Gastroesophageal sphincter (tissue), 4 donors: Measurements from ENCODE around the gene KCNK15. TPM values are rescaled to one million over a fixed set of nuclear protein-coding genes. Genes with fewer than 3 reads are reported as not detected.
A peak's percentile ranks its signal among the peaks of the same experiment; 100 is the strongest.
"Not testable (repeated sequence)": the region's sequence is repeated elsewhere in the genome, so short reads cannot be mapped to it uniquely, and the experiment has no call there.

Experiments used
- ATAC-seq: fragments of 150-250 bp; one replicate; pipeline ENCODE4 v1.9.1; 2016; ENCODE audit warnings: mild to moderate bottlenecking, moderate library complexity
- H3K27ac ChIP-seq, 4 donors: fragments of 200-600 bp; sonication (generic) in 3 of 4; 1 replicate in 3 of 4; 2 replicates in 1 of 4; pipeline ENCODE4 v1.5.1; 2016 to 2019
- H3K27me3 ChIP-seq: fragments of 200-600 bp; sonication (generic); one replicate; pipeline ENCODE4 v1.5.1; 2019
- H3K36me3 ChIP-seq, 2 donors: fragments of 200-600 bp; sonication (generic); one replicate each; pipeline ENCODE4 v1.5.1; 2019; ENCODE audit warnings: control low read depth in 1 of 2
- H3K4me1 ChIP-seq, 3 donors: fragments of 200-600 bp; sonication (generic); 1 replicate in 2 of 3; 2 replicates in 1 of 3; pipeline ENCODE4 v1.5.1; 2016 to 2019; ENCODE audit warnings: control low read depth in 2 of 3
- H3K4me3 ChIP-seq, 2 donors: fragments of 200-600 bp; sonication (generic); one replicate each; pipeline ENCODE4 v1.5.1; 2019; ENCODE audit warnings: mild to moderate bottlenecking in 1 of 2, moderate library complexity in 1 of 2
- H3K9me3 ChIP-seq, 3 donors: fragments of 200-600 bp; sonication (generic); one replicate each; pipeline ENCODE4 v1.5.1; 2017 to 2019; ENCODE audit warnings: control low read depth in 2 of 3
- EP300 ChIP-seq: sonication (generic); formaldehyde crosslinking; IDR thresholded peaks from one replicate; pipeline ENCODE4 v1.6.1; 2017; ENCODE audit warnings: antibody characterized with exemption, mild to moderate bottlenecking
- POLR2A ChIP-seq, 2 donors: fragments of 450-650 bp; IDR thresholded peaks; one replicate each; pipeline ENCODE4 v1.6.1; 2017; ENCODE audit warnings: antibody characterized with exemption in 2 of 2, mild to moderate bottlenecking in 2 of 2, moderate library complexity in 1 of 2
- POLR2AphosphoS5 ChIP-seq: sonication (generic); formaldehyde crosslinking; IDR thresholded peaks from one replicate; pipeline ENCODE4 v1.6.1; 2017; ENCODE audit warnings: antibody characterized with exemption
- WGBS, 2 donors: methylation state at CpG; one replicate each; pipeline ENCODE4 v1.1.5; 2018; ENCODE audit warnings: low coverage in 1 of 2; 5-methylcytosine and 5-hydroxymethylcytosine counted together
- total RNA-seq, 4 donors: library from RNA; depleted of rRNA; stranded (reverse); fragments of >200 nt; gene quantifications; one replicate each; pipeline ENCODE4 v1.1.0, GENCODE V29; 2016
- TF ChIP-seq, protein P1 (sequence below), 4 experiments: fragments of 200-600 bp in 2 of 4; fragments of 450-650 bp in 2 of 4; sonication (generic) in 1 of 4; IDR thresholded peaks; one replicate each; pipeline ENCODE4 v1.5.1; 2017 to 2019; ENCODE audit warnings: antibody characterized with exemption in 4 of 4, mild to moderate bottlenecking in 2 of 4, moderate library complexity in 2 of 4

The KCNK15 gene
- total RNA-seq, 4 donors from 2014 or later: 1.3 to 4.7 (median 2.8) TPM

DNA sequence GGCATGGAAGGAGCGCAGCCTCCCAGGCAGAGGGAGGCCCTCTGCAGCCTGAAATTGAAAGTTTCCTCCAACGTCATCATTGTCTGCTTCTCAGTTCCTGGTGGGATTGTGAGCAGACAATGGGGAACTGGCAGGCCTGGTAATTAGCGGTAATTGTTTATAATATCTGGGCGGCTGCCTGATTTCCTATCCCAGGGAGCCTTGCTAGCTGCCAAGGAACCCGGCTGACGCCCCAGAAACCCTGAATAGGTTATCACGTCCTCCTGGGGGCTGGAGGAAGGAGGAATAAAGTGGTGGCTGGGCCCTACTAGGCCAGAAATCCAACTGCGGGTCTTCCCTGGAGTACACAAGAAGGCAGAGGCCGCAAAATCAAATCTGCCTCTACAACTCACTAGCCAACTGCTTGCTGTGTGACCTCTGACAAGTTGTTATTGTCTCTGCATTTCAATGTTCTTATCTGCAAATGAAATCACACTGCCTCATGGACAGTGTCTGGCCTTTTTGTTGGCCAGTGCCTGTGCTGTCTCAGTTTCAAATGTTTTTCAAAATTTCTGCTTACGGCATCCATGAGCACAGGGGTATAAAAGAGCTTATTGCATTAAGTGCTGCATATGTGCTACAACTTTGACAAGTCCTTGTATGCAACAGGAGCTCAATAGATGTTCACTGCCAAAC lies 16.9 kb downstream of the KCNK15 start:
- H3K27ac ChIP-seq: peak overlapping the region in 3 of 4 donors; percentile 53 to 66 (median 61)
- H3K4me1 ChIP-seq: peaks cover 0 to 23% (median 3%) of the 10 kb centered on the region in 3 donors
- H3K27me3 ChIP-seq: peaks cover 32% of the 10 kb centered on the region
- no peak overlapping the region for H3K4me3 ChIP-seq
- no peaks in the 10 kb centered on the region for H3K36me3 ChIP-seq
- TF ChIP-seq EP300: no peak
- TF ChIP-seq POLR2AphosphoS5: no peak
- TF ChIP-seq, protein P1, sequence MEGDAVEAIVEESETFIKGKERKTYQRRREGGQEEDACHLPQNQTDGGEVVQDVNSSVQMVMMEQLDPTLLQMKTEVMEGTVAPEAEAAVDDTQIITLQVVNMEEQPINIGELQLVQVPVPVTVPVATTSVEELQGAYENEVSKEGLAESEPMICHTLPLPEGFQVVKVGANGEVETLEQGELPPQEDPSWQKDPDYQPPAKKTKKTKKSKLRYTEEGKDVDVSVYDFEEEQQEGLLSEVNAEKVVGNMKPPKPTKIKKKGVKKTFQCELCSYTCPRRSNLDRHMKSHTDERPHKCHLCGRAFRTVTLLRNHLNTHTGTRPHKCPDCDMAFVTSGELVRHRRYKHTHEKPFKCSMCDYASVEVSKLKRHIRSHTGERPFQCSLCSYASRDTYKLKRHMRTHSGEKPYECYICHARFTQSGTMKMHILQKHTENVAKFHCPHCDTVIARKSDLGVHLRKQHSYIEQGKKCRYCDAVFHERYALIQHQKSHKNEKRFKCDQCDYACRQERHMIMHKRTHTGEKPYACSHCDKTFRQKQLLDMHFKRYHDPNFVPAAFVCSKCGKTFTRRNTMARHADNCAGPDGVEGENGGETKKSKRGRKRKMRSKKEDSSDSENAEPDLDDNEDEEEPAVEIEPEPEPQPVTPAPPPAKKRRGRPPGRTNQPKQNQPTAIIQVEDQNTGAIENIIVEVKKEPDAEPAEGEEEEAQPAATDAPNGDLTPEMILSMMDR (IDR thresholded peaks at IDR 0.05): no peak
- TF ChIP-seq POLR2A (IDR thresholded peaks at IDR 0.05): no peak
- H3K9me3 ChIP-seq: no peaks in the 10 kb centered on the region
- 38 to 45% methylated on average over 4 to 7 of the region's 10 CpGs for WGBS, 2 donors
- ATAC-seq: peak; percentile 17

DNA sequence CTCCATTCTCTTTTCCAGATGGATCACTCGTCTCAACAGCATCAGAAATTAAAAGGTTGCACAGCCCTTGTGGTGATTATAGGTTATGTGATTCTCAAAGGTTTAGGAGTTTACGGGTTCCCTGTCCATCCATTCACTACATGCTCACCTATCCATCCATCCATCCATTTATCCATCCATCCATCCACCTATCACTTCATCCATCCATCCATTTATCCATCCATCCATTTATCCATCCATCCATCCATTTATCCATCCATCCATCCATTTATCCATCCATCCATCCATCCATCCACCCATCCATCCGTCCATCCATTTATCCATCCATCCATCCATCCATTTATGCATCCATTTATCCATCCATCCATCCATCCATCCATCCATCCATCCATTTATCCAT lies 18.1 kb downstream of the KCNK15 start:
- not testable (repeated sequence) for H3K4me3 ChIP-seq, H3K9me3 ChIP-seq, ATAC-seq, H3K36me3 ChIP-seq, H3K27ac ChIP-seq
- Histone ChIP-seq H3K27me3 (peaks cover 42% of the 10 kb centered on the region), H3K4me1 (peaks cover 0 to 23% (median 3%) of the 10 kb centered on the region in 3 donors)
- WGBS, 2 donors: 74 to 95% methylated on average over 3 of the region's 3 CpGs

DNA sequence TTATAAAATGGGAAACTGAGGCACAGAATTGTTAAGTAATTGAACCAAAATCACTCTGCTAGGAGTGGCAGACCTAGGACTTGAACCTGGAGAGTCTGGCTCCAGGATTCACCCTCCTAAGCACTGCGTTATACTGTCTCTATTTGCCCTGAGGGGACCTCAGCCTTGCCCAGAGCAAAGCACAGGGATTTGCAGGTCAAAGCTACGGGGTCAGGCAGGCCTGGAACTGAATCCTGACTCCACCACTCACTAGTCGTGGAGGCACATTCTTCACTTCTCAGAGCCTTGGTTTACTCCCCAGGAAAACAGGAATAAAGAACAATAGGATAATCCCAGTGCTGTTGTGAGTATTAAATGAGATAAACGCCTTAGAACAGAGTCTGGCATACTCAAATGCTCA lies 19.4 kb downstream of the KCNK15 start:
- H3K4me1 ChIP-seq: peaks cover 0 to 23% (median 3%) of the 10 kb centered on the region in 3 donors
- no peak overlapping the region for H3K27ac ChIP-seq
- TF ChIP-seq, protein P1 (IDR thresholded peaks at IDR 0.05): no peak
- TF ChIP-seq POLR2AphosphoS5 (no peak), POLR2A (IDR thresholded peaks at IDR 0.05) (no peak)
- H3K36me3 ChIP-seq: no peaks in the 10 kb centered on the region
- H3K27me3 ChIP-seq: peaks cover 42% of the 10 kb centered on the region
- ATAC-seq: no peak
- no peak overlapping the region for H3K4me3 ChIP-seq
- no peaks in the 10 kb centered on the region for H3K9me3 ChIP-seq
- WGBS, 2 donors: 17 to 35% methylated on average over 1 to 4 of the region's 4 CpGs

DNA sequence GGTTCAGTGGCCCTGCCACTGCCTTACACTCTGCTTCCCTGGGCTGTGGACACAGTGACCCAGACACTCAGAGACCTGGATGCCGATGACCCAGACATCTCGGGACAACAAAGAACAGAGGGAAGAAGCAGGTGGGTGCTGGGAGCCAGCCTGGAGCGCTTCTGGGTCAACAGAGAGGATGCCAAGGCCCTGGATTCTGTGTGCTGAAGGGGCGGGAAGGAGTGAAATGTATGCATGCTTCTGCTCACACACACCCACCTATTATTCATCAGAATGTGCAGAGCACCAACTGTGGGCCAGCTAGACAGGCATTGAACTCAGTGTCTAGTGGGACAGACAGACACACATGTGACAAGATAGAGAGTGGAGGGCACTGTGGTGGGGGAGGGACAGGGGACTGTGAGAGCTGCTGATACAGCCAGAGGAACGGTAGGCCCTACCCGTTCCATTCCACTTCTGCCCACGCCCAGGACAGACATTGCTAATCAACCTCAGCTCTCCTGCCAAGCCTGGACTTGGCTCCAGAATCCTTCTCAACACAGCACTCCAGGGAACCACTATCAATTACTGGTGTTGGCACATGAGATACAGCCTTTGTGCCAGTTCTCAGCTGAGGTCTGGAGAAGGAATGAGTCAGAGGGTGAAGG lies 20.2 kb downstream of the KCNK15 start:
- 53 to 90% methylated on average over 2 of the region's 7 CpGs for WGBS, 2 donors
- no peak for ATAC-seq
- Histone ChIP-seq H3K4me1 (peaks cover 0 to 23% (median 3%) of the 10 kb centered on the region in 3 donors), H3K4me3 (no peak overlapping the region), H3K9me3 (no peaks in the 10 kb centered on the region), H3K27ac (no peak overlapping the region), H3K27me3 (peaks cover 46% of the 10 kb centered on the region), H3K36me3 (no peaks in the 10 kb centered on the region)
- TF ChIP-seq, protein P1 (IDR thresholded peaks at IDR 0.05): no peak
- TF ChIP-seq POLR2A (IDR thresholded peaks at IDR 0.05) (no peak), EP300 (no peak), POLR2AphosphoS5 (no peak)

DNA sequence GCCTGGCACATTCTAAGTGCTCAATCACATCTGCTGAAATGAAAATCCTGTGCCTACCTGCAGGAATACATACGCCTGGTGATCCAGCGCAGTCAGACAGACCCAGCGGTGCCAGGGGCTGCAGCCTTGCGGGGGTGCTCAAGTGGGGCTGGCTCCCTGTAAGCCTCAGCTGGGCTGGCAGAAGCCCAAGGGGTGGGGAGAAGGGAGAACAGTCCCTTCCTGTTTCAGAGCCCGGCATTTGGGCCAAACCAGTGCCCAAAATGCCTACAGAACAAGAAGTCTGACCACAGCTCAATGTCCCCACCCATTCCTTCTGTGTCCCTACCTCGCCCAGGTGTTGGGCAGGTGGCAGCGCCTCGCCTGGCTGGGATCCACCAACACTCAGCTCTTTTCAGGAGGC lies 22.6 kb downstream of the KCNK15 start:
- H3K27ac ChIP-seq: no peak overlapping the region
- no peak overlapping the region for H3K4me3 ChIP-seq
- H3K4me1 ChIP-seq: peaks cover 0 to under 1% (median 0%) of the 10 kb centered on the region in 3 donors
- no peak for ATAC-seq
- H3K36me3 ChIP-seq: no peaks in the 10 kb centered on the region
- H3K27me3 ChIP-seq: peaks cover 70% of the 10 kb centered on the region
- no peaks in the 10 kb centered on the region for H3K9me3 ChIP-seq
- TF ChIP-seq, protein P1 (IDR thresholded peaks at IDR 0.05): no peak
- TF ChIP-seq EP300 (no peak), POLR2A (IDR thresholded peaks at IDR 0.05) (no peak), POLR2AphosphoS5 (no peak)
- 100% methylated on average over 2 of the region's 8 CpGs; no CpG with 5 or more reads in 1 of the 2 donors for WGBS, 2 donors
